HG03575 (cell line): Measurements from ENCODE around the gene STMP1.
"Not testable (repeated sequence)": the region's sequence is repeated elsewhere in the genome, so short reads cannot be mapped to it uniquely, and the experiment has no call there.

Source experiments
- ATAC-seq: cut with Tn5 transposase; IDR thresholded peaks from one replicate; pipeline ENCODE4 v1.9.1; 2021; ENCODE audit not compliant: unreplicated experiment, insufficient number of reproducible peaks, low FRiP score; ENCODE audit errors: extremely low read depth

STMP1 gene

DNA sequence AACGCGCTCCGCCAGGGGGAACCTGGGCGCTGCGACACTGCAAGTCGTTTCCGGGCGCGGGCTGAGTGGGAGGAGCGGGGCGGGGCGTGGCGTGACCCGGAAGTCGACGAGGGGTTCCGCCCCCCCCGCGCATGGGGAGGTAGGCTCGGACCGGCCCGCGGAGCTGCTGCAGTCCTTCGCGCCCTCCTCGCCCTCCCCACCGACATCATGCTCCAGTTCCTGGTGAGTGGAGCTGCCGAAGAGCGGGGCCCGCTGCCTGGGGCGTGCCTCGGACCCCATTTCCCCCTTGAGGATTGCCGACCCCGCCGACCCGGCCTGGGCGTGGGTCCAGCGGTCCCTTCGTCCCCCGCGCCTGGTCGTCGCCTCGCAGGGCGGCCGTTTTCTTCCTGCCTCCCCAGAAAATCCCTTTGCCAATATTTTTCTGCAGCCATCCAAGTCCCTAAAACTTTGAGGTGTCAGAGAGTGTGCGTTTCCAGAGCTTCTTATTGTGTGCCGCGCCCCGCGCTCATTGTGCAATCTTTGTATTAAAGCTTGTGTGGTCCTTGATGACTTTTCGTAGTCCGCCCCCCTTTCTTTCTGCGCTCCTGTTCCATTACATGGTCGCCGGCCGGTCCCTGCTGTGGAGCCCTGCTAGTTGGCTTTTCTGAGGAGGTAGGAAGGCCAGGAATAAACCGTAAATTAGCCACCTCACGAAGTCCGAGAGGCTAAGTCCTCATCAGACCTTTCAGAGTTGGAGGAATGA is at the start of gene STMP1:
TSS of gene STMP1 (plus strand) at position 142 of the 742 bp plus-strand sequence.
- ATAC-seq, result peak; percentile 48

GRCh38 chr7:135616136-135616535 is 46.2 kb upstream of the STMP1 start:
- no peak for ATAC-seq

DNA sequence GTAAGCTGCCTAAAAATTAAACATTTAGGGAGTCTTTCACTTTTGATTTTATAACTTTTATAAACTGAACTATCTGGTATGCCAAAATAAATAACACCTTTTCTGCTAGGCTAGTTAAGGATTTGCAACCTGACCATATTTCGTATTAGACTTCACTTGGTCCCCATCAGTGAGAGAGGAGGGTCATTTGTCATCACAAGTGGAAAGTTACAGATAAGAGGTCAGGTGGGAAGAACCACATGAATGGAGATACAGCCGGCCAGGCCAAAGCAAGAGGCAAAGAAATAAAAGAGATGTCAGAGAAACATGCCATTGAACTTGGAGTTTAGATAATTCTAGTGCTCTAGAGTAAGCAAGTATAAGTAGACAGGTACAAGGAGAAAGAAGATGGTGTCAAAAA is 44.5 kb upstream of the STMP1 start:
- no peak for ATAC-seq

DNA sequence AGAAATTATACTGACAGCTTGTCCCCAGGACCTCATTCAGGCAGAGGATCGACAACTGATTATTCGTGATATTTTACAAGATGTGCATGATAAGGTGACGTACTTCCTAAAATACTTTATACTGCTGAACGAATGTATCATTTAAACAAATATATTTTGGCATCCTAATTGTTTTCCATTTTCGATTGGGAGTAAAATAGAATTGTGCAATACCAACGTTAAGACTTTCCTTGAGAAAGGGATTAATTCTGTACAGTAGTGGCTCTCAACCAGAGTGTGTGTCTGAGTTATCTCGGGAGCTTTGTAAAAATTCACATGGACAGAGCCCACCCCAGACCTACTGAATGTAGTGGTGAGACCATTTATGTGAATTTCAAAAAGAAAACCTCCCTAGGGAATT is 43.8 kb upstream of the STMP1 start:
- no peak for ATAC-seq

DNA sequence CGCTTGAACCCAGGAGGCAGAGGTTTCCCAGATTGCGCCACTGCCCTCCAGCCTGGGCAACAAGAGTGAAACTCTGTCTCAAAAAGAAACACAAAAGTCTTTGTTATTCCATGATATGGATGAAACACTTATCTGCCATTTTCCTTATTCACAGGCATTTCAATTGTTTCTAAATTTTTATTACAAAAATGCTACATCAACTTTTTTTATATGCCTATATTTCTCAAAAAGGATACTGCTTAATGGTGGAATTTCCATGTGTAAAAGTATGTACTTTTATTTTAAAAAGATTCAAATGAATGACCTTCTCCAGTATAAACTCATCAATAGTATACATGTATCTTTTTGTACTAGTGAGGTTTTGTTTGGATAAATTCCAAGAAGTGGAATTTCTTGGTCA is 41.9 kb upstream of the STMP1 start:
- ATAC-seq, result no peak

DNA sequence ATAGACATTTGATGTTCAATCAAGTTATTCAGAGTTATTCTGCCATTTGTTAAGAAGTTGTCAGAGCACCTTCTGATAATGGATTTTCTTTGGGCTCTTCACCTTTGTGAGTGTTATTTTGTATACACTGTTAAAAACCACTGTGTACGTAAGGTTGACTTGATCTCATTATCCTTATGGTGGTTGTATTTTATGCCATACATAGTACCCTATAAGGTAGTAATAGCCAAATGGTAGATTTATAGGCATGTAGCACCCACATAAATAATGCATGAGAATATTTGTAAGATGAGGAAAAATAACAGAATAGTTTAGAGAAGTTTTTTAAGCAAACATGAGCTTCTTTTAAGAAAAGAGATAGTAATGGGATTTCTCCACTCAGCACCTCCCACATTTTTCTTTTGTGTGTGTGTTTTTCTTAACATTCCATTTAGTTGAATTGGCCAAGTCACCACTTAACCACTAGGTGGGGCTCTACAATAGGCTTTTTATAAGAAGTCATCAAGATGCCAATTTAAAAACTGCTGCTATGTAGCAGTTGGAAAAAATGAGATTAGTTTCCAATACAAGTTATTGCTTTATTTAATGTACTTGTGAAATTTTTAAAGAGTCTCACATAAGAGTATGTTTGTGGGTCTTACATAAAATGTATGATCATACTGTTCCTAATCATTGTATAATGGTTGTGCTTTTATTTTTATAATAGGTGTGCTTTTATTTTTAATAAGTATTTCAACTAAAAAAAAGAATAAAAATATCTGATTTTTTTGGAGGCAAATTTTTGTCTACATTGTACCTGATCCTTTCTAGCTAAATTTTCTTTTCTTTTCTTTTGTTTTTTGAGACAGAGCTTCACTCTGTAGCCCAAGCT is 41.1 kb upstream of the STMP1 start:
- ATAC-seq, result no peak

DNA sequence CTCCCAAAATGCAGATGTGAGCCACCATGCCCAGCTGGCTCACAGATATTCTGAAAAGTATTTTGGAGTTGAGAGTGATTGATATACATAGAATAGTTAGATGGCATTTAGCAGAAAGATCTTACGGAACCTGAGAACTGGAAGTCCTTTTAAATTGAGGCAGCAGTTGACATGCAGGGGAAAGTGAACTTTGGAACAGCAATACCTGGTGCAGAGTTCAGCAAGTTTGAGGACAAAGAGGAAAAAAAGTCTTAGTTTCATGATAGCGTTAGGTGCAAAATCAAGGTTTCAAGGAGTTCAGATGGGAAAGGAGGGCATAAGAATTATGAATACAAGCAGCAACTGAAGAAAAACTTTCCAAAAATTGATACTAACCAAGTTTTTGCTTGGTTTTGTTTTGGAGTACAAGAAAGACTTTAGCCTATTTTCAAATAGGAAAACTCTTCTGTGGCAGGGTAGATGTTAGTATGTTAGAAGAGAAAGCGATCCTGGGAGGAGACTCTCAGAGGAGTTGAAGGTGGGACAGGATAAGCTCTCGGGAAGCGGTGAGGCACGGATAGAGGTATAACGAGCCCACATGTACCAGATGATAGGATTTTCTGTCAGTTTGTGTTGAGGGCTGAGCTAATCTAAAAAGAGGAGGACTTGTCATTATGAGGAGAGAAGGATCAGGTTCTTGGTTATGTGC is 28.0 kb upstream of the STMP1 start:
- no peak for ATAC-seq

GRCh38 chr7:135639690-135640089 is 22.6 kb upstream of the STMP1 start:
- ATAC-seq, result not testable (repeated sequence)

DNA sequence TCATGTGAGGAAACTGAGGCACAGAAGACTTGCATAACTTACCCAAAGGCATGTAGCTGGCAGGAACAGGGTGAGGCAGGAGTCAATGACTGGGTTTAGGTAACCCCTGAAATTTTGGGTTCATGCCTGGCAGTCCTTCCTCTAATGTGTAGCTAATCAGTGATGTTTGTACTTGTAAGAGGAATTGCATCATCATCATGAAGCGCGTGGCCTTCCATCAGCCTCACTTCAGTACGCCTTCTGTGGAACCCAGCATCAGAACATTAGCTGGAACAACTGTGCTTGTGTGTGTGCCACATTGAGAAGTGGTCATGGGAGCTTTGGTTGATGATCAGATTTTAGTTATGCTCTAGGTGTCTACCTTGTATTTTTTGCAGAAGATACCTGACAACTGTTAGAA is 18.2 kb upstream of the STMP1 start:
- ATAC-seq, result no peak

DNA sequence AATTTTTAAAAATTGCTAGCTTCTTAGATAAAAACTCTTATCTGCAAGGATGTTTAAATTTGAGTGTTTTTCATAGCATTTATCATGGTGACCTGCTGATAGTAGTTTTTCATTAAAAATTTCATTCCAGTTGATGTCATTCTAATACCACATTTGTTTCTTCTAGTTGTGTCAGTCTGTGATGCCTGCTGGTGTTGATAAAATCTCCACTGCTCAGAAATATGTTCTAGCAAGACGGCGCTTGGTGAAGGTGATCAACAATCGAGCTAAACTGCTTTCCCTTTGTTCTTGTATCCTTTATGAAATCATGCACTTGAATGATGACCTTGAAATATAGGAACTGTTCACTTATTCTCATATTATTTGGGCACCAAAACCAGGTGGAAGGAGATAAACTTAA is 17.6 kb upstream of the STMP1 start:
- ATAC-seq, result no peak

GRCh38 chr7:135645296-135645904 is 16.9 kb upstream of the STMP1 start:
- no peak for ATAC-seq

DNA sequence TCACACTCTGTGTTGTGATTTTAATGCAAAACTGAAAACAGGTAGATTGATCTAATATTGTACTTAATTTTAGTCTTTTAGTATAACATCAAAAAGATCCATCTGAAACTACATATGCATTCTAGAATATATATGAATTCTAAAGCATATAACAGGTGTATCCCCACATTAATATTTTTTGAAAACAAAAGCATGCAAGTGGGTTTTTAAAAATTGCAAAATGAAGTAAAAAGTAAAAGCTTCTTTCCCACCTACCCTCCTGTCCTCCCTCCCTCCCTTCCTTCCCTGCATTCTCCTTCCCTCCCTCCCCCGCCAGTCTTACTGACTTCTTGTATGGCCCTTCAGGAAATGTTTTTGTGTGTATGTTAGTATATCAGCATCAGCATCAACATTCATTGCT is 14.6 kb upstream of the STMP1 start:
- no peak for ATAC-seq

GRCh38 chr7:135648235-135648634 is 14.1 kb upstream of the STMP1 start:
- ATAC-seq, result no peak

DNA sequence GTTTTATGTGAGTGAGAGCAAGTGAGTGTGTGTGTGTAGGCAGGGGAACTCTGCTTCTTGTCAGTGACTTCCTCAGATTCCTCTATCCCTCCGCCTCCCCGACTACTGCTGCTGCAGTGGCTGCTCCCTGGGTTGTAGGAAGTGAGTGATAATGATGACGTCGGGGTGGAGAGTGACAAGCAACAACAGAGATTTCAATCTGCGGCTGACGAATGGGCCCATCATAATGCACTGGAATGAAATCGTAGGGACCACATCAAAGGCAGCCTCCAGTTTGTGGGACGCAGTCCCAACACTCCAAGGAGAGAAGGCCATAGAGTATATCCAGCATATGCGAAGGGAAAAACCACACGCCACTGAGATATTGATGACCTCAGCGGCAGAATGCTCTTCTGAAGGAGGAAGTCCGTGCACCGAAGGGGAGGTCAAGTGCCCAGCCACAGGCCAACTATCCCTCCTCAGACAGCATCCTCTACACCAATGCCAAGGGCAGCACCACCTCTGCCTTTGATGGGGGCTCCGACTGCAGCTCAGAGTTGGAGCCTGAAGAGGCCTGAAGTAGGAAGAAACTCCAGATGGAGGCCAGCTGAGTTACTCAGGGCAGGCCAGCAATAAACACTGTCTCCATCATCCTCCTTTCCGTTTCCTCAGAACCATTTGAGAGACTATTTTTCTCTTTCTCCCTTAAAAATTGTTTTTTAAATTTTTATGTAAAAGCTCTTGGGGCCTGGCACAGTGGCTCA is 11.3 kb upstream of the STMP1 start:
- no peak for ATAC-seq

GRCh38 chr7:135653340-135654080 is 8.8 kb upstream of the STMP1 start:
- ATAC-seq, result no peak

GRCh38 chr7:135658564-135658963 is 3.8 kb upstream of the STMP1 start:
- no peak for ATAC-seq

DNA sequence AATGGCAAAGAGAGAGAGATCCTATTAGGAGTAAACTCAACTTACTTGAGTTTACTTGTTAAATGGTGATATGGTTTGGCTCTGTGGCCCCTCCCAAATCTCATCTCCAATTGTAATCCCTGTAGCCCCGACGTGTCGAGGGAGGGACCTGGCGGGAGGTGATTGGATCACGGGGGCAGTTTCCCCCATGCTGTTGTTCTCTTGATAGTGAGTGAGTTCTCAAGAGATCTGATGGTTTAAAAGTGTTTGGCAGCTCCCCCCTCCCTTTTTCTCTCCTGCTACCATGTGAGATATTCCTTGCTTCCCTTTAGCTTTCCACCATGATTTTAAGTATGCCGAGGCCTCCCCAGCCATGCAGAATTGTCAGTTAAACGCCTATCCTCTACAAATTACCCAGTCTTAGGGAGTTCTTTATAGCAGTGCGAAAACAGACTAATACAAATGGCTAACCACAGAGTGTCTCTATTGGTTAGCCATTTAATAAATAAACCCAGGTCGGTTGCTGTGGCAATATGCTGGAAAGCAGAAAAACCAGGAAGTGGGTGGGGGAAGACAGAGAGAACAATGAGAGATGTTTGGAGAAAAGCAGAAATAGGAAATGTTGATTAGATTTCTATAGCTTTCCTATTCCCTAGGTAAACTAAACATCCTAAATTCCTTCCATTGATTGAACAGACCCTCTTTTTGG is 3.0 kb upstream of the STMP1 start:
- no peak for ATAC-seq
